GM19455 (cell line): Measurements from ENCODE around the gene UBE2M.

Source experiments
- ATAC-seq: cut with Tn5 transposase; IDR thresholded peaks from one replicate; pipeline ENCODE4 v1.9.1; 2021; ENCODE audit not compliant: unreplicated experiment

The UBE2M gene

GRCh38 chr19:58555920-58556621 lies 2.3 kb downstream of the UBE2M start:
- no peak for ATAC-seq

- no peak for ATAC-seq
Measured at GRCh38 chr19:58555369-58555885, 3.0 kb downstream of the UBE2M start.

DNA sequence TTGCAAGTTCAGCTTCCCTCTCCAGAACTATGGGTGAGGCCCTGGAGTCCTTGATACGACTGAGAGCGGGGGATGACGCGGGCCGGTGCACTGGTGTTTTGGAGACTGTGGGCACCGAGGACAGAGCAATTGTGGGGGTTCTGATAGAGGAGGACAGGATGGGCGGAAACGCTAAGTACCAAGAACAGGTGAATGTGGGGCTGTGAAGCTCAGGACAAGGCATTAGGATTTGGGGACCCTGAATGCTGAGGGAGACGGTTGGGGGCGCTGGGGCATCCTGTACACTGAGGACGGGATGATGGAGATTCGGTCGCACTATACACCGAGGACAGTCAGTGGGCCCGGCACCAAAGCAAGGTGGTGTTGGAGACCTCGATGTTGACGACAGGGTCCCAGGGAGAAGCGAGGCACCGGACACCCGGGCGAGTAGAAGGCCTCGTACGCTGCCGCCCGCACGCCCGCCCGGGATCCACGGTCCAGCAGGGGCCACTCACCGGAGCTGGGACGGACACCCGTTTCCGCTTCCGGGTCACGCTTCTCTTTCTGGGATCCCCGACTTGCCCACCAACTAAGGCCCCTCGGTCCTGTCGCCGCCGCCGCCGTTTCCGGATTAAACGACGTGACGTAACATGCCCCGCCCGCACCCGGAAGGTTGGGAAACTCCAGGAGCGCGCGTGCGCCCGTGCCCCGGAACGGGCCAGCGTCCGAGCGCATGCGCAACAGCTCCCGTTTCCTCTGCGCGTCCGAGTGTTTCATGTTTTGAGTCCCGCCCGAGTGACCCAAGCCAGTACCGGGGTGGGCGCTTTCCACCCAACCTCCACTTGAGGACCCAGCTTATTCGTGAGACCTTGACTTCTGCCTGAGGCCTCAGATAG lies 3.7 kb downstream of the UBE2M start, which contains the start of gene CHMP2A:
CHMP2A (minus strand) TSS at position 612 of the 875 bp plus-strand sequence. CDS start 893 bp downstream, outside the sequence.
- peak; percentile 28 for ATAC-seq

- no peak for ATAC-seq
Measured at GRCh38 chr19:58553799-58554493, 4.5 kb downstream of the UBE2M start.

- no peak for ATAC-seq
Measured at GRCh38 chr19:58552655-58553054, 5.8 kb downstream of the UBE2M start.

DNA sequence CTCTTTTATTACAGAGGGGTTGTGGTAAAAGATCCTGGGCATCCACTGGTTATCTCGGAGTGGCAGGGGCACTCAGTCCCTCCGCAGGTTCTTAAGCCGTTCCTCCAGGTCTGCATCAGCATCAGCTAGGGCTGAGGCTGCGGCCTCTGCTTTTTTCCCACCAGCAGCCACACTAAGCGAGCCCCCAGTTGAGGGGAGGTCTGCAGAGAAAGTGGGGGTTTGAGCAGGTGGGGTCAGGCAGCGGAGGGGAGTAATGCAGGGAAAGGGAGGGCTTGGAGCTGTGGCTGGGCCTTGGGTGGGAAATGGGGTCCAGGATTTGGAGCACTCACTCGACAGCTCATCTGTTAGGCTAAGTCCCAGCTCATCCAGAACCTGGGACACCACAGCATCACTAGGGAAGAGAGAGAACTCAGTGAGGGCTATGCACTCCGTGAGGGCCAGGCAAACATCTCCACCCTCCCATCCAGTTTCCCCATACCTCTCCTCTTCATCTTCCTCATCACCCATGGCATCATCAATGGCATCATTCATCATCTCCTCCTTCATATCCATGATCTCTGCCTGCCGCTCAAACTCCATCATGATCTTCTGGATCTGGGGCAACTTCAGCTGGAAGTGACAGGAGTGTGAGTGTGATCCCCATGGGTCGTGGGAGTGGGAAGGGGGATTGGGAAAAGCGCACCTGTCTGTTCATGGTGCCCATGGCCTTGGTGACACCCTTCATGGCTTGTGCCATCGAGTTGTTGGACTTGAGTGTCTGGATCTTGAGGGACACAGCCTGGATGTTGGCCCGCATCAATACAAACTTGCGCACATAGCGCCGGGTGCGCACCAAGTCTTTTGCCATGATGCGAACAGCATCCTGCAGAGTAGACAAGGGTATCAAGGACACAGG lies 6.6 kb downstream of the UBE2M start:
- ATAC-seq, result no peak

GRCh38 chr19:58551123-58551497 lies 7.3 kb downstream of the UBE2M start:
- no peak for ATAC-seq

GRCh38 chr19:58550362-58551122 lies 7.9 kb downstream of the UBE2M start:
- ATAC-seq, result no peak

- ATAC-seq, result no peak
Measured at GRCh38 chr19:58549664-58550361, 8.6 kb downstream of the UBE2M start.

DNA sequence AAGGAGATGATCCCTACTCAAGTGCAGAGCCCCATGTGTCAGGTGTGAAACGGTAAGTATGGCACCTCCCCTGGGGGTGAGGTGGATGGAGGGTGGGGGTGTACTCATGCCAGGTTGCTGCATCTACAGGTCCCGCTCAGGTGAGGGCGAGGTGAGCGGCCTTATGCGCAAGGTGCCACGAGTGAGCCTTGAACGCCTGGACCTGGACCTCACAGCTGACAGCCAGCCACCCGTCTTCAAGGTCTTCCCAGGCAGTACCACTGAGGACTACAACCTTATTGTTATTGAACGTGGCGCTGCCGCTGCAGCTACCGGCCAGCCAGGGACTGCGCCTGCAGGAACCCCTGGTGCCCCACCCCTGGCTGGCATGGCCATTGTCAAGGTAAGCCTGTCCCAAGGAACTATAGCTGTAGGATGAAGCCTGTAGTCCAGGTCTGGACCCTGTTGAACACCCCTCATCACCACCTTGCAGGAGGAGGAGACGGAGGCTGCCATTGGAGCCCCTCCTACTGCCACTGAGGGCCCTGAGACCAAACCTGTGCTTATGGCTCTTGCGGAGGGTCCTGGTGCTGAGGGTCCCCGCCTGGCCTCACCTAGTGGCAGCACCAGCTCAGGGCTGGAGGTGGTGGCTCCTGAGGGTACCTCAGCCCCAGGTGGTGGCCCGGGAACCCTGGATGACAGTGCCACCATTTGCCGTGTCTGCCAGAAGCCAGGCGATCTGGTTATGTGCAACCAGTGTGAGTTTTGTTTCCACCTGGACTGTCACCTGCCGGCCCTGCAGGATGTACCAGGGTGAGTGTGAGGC lies 9.3 kb downstream of the UBE2M start:
- ATAC-seq, result no peak

- no peak for ATAC-seq
Measured at GRCh38 chr19:58547323-58548312, 10.8 kb downstream of the UBE2M start.

- ATAC-seq, result no peak
Measured at GRCh38 chr19:58546019-58546530, 12.3 kb downstream of the UBE2M start.

- no peak for ATAC-seq
Measured at GRCh38 chr19:58545286-58546018, 13.0 kb downstream of the UBE2M start.

DNA sequence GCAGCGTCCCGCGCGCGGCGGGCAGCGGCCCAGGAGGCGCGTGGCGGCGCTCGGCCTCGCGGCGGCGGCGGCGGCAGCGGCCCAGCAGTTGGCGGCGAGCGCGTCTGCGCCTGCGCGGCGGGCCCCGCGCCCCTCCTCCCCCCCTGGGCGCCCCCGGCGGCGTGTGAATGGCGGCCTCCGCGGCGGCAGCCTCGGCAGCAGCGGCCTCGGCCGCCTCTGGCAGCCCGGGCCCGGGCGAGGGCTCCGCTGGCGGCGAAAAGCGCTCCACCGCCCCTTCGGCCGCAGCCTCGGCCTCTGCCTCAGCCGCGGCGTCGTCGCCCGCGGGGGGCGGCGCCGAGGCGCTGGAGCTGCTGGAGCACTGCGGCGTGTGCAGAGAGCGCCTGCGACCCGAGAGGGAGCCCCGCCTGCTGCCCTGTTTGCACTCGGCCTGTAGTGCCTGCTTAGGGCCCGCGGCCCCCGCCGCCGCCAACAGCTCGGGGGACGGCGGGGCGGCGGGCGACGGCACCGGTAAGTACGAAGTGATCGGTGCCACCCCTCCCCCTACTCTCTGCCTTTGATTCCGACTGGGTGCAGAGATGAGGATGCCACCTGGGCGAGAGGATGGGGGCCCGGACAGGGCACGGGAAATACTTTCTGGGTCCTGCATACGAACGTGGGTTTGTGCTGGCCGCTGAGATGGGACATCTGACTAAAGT lies 13.7 kb downstream of the UBE2M start:
- ATAC-seq, result peak; percentile 56

- peak; percentile 74 for ATAC-seq
Measured at GRCh38 chr19:58543826-58544590, 14.4 kb downstream of the UBE2M start, which contains the start of gene TRIM28. TRIM28 (plus strand) TSS chr19:58544064; CDS start chr19:58544758, 694 bp downstream.
